GM20000 (cell line): ENCODE data around the gene RORC.

Experiments used
- DNase-seq: peaks from one replicate; pipeline ENCODE4 v3.0.0; 2012; ENCODE audit warnings: low spot score
- TF ChIP-seq, protein P1 (sequence below): IDR thresholded peaks from 2 replicates; pipeline ENCODE4 v1.5.1; 2012; ENCODE audit warnings: mild to moderate bottlenecking, control low read depth; ENCODE audit errors: extremely low read depth, missing control alignments

The RORC gene

DNA sequence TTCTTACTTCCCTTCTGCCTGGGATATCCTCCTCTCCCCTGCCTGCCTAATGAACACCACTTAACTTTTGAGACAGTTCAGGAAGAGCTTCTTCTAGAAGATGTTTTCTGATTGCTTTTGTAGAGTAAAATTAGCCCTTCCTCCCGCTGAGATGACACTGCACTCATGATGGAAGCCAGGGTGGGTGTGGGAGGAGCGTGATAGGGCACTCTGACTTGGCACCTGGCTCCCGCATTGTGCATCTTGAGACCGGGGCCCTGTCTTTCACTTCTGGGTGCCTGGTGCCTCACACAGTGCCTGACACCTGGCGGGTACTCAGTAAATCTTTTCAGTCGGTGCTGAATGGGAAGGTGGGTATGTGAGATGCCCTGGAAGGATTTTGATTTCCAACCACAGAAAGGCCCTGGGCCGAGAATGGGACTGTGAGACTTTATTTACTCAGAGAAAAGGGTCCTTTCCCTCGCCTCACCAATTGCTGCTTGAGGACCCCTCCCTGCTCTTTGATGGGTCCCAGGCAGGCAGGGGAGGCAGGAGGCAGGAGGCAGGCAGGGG is 15.2 kb upstream of the RORC start:
- DNase-seq: no peak
- TF ChIP-seq, protein P1, sequence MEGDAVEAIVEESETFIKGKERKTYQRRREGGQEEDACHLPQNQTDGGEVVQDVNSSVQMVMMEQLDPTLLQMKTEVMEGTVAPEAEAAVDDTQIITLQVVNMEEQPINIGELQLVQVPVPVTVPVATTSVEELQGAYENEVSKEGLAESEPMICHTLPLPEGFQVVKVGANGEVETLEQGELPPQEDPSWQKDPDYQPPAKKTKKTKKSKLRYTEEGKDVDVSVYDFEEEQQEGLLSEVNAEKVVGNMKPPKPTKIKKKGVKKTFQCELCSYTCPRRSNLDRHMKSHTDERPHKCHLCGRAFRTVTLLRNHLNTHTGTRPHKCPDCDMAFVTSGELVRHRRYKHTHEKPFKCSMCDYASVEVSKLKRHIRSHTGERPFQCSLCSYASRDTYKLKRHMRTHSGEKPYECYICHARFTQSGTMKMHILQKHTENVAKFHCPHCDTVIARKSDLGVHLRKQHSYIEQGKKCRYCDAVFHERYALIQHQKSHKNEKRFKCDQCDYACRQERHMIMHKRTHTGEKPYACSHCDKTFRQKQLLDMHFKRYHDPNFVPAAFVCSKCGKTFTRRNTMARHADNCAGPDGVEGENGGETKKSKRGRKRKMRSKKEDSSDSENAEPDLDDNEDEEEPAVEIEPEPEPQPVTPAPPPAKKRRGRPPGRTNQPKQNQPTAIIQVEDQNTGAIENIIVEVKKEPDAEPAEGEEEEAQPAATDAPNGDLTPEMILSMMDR: no peak

DNA sequence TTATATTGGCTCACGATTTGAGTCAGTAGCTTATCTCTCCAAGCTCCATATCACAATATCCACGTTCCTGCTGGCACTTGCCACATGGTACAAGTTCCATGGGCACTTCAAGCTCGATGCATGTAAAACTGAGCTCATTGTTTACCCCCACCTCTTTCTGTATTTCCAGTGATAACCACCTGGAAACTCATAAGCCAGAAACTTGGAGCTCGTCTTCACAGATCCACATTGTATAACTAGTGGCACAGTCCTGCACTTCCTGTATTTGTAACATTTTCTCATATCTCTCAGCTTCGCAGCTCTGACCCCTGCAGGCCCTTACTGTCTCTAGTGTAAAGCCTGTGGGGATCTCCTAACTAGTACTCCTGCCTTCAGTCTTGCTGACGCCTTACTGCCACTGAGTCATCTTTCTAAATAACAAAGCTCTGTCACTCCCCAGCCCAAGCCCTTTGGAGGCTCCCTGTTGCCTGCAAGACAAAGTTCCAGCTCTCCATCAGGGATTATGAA is 14.5 kb upstream of the RORC start:
- TF ChIP-seq, protein P1: no peak
- no peak for DNase-seq

DNA sequence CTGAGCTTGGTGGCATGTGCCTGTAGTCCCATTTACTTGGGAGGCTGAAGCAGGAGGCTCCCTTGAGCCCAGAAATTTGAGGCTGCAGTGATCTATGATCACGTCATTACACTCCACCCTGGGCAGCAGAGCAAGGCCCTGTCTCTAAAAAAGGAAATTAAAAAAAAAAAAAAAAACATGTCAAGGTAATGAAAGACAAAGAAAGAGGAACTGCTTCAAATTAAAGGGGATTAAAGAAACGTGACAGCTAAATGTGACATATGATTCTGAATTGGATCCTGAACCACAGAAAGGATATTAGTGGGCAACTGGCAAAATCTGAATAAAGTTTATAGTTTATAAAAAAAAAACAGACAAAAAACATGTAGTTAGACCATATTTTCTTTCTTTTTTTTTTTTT is 11.8 kb upstream of the RORC start:
- no peak for DNase-seq
- TF ChIP-seq, protein P1: no peak

DNA sequence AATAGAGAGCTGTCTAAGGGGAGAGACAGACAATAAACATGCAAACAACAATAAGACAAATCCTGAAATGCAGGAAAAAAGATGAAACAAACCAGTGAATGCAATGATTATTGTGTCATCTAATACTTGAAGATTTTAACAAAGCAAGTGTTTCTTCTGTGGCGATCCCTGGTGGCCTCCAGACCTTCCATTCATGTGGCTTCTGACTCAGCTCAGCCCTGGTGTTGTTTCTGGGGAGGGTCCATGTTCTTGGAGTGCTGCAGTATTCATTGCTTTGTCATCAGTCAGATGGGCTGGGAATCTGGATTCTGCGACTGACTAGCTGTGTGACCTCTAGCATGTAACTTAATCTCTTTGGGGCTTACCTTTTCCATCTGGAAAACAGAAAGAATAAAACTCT is 9.5 kb upstream of the RORC start:
- TF ChIP-seq, protein P1: no peak
- no peak for DNase-seq

DNA sequence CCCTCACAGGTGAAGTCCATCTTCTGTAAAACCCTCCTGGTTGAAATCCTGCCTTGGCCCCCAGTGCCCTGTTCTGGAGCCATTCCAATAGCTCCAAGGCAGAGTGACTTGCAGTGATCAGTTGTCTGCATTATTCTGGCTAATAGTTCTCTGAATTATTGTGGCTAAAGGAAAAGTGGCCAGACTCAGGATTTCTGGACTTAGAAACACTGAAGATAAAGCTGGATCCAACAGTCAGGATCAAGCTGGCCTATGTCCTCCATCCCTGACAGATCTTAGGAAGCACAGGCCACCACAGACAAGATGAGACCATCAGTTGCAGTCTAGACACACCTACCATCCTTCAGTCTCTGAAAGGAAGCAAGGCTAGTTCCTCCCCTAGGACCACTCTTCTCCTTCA is 8.8 kb upstream of the RORC start:
- no peak for DNase-seq
- TF ChIP-seq, protein P1: no peak

DNA sequence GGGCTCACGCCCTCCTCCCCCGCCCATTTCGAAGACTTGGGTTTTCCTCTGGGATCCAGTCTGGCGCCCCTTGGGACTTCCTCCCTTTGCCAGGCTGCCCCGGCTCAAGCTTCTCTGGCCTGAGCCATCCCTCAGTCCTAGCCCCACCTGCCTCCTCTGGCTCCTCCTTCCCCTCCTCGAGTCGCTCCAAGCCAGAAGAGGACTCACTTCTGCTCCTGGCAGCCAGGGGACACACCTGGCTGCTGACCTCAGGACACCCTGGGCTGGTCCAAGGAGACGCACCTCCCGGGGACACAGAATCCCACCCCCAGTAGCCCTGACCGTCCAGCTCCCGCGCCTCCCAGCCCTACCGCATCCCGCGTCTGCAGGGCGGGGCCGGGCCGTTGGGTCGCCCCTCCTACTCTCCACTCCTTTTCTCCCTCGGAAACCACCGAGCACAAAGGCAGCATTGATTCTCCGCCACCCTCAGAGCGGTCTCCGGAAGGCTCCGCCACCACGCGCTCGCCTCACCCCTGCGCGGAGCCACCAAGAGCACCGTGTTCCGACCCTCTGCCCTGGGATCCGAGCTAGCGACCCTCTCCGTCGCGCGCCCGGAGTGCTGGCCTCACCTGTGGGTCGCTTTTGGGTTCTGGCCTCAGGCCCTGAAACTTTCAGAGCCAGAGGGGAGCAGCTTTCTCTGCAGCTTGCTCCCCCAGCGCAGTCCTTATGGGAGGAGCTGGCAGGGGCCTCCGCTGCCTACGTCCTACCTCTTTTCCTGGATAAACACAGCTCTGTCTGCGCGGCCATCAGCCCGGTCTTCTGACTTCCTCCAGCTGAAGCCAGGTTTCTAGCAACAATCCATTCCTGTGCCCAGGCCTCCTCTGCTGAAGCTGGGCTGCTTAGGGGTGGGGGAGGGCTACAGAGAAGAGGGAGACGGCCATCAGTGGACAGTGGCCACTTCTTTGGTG is 8.1 kb upstream of the RORC start, which contains the start of gene C2CD4D:
TSS of gene C2CD4D (minus strand) at position 364 of the 947 bp plus-strand sequence. CDS start 831 bp downstream, outside the sequence.
- peak; percentile 80 for DNase-seq
- TF ChIP-seq, protein P1: no peak

DNA sequence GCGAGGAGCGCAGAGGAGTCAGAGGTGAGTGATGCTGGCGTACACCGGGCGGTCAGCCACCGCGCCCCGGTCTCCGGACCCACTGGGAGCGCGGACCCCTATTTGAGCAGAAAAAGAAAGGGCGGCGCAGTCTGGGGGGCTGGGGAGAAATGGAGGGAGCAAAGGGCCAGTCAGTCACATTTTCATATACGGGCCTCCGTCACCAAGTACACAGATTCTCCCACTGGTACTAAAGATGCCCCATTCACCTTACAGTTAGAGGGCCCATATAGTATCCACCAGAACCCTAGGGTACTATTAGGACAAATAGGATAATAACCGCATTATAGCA is 7.4 kb upstream of the RORC start:
- peak; percentile 49 for DNase-seq
- TF ChIP-seq, protein P1: no peak
